Activated CD4-positive, alpha-beta T cell treated with anti-CD3 and anti-CD28 coated beads, Interleukin-2, amount 50 U/mL, for 4 hours (primary cell): ENCODE data around the gene LUZP2.

ENCODE experiments used
- DNase-seq, 2 experiments: peaks; one replicate each; pipeline ENCODE4 v3.0.0-alpha.2; 2020

The LUZP2 gene

GRCh38 chr11:24636291-24636629 lies 139.4 kb downstream of the LUZP2 start:
- no peak for DNase-seq

- no peak for DNase-seq
Observed at GRCh38 chr11:24637520-24637919, 140.7 kb downstream of the LUZP2 start.

GRCh38 chr11:24642648-24643047 lies 145.8 kb downstream of the LUZP2 start:
- DNase-seq, result no peak

- DNase-seq, result no peak
Observed at GRCh38 chr11:24645563-24645962, 148.7 kb downstream of the LUZP2 start.

GRCh38 chr11:24651873-24652272 lies 155.0 kb downstream of the LUZP2 start:
- no peak for DNase-seq

GRCh38 chr11:24653901-24654300 lies 157.0 kb downstream of the LUZP2 start:
- no peak for DNase-seq

GRCh38 chr11:24661331-24661730 lies 164.5 kb downstream of the LUZP2 start:
- DNase-seq, result no peak

GRCh38 chr11:24664399-24664798 lies 167.5 kb downstream of the LUZP2 start:
- no peak for DNase-seq

- no peak for DNase-seq
Observed at GRCh38 chr11:24667353-24667968, 170.6 kb downstream of the LUZP2 start.

GRCh38 chr11:24678703-24679348 lies 182.0 kb downstream of the LUZP2 start:
- no peak for DNase-seq

- no peak for DNase-seq
Observed at GRCh38 chr11:24679821-24680351, 183.0 kb downstream of the LUZP2 start.

- DNase-seq, result no peak
Observed at GRCh38 chr11:24683583-24683982, 186.7 kb downstream of the LUZP2 start.

- no peak for DNase-seq
Observed at GRCh38 chr11:24685821-24686220, 189.0 kb downstream of the LUZP2 start.

- DNase-seq, result no peak
Observed at GRCh38 chr11:24687531-24688147, 190.8 kb downstream of the LUZP2 start.

GRCh38 chr11:24688981-24689380 lies 192.1 kb downstream of the LUZP2 start:
- no peak for DNase-seq

- DNase-seq, result no peak
Observed at GRCh38 chr11:24697522-24698111, 200.8 kb downstream of the LUZP2 start.

- DNase-seq, result no peak
Observed at GRCh38 chr11:24704716-24705115, 207.9 kb downstream of the LUZP2 start.

- DNase-seq, result no peak
Observed at GRCh38 chr11:24705474-24705873, 208.6 kb downstream of the LUZP2 start.

GRCh38 chr11:24708616-24709015 lies 211.8 kb downstream of the LUZP2 start:
- no peak for DNase-seq

- no peak for DNase-seq
Observed at GRCh38 chr11:24709928-24710565, 213.2 kb downstream of the LUZP2 start.

GRCh38 chr11:24714601-24715000 lies 217.7 kb downstream of the LUZP2 start:
- no peak for DNase-seq

GRCh38 chr11:24716403-24716802 lies 219.6 kb downstream of the LUZP2 start:
- no peak for DNase-seq

GRCh38 chr11:24723231-24723630 lies 226.4 kb downstream of the LUZP2 start:
- no peak for DNase-seq
